ENCODE measurements around the gene DOCK1.

Gene DOCK1

GRCh38 chr10:126955396-126955795 is 50.2 kb downstream of the DOCK1 start:
- no peak for DNase-seq (ENCODE audit: low read depth)

- no peak for DNase-seq (ENCODE audit: low read depth)
Measured at GRCh38 chr10:126955934-126956711, 50.9 kb downstream of the DOCK1 start.

- DNase-seq (ENCODE audit: low read depth): no peak
Measured at GRCh38 chr10:126956712-126957108, 51.5 kb downstream of the DOCK1 start.

GRCh38 chr10:126957111-126957510 is 51.9 kb downstream of the DOCK1 start:
- DNase-seq (ENCODE audit: low read depth): no peak

GRCh38 chr10:126959431-126959830 is 54.2 kb downstream of the DOCK1 start:
- DNase-seq (ENCODE audit: low read depth): no peak

- no peak for DNase-seq (ENCODE audit: low read depth)
Measured at GRCh38 chr10:126959906-126960685, 54.9 kb downstream of the DOCK1 start.

GRCh38 chr10:126963354-126963753 is 58.1 kb downstream of the DOCK1 start:
- DNase-seq (ENCODE audit: low read depth): no peak

- DNase-seq (ENCODE audit: low read depth): no peak
Measured at GRCh38 chr10:126964190-126964589, 59.0 kb downstream of the DOCK1 start.

- DNase-seq (ENCODE audit: low read depth): no peak
Measured at GRCh38 chr10:126966938-126967337, 61.7 kb downstream of the DOCK1 start.

- no peak for DNase-seq (ENCODE audit: low read depth)
Measured at GRCh38 chr10:126969310-126969709, 64.1 kb downstream of the DOCK1 start.

- no peak for DNase-seq (ENCODE audit: low read depth)
Measured at GRCh38 chr10:126972635-126973414, 67.6 kb downstream of the DOCK1 start.

GRCh38 chr10:126975221-126975620 is 70.0 kb downstream of the DOCK1 start:
- DNase-seq (ENCODE audit: low read depth): no peak

- DNase-seq (ENCODE audit: low read depth): no peak
Measured at GRCh38 chr10:126977216-126977615, 72.0 kb downstream of the DOCK1 start.

GRCh38 chr10:126979311-126979710 is 74.1 kb downstream of the DOCK1 start:
- DNase-seq (ENCODE audit: low read depth): no peak

- DNase-seq (ENCODE audit: low read depth): no peak
Measured at GRCh38 chr10:126993208-126993607, 88.0 kb downstream of the DOCK1 start.

- DNase-seq (ENCODE audit: low read depth): no peak
Measured at GRCh38 chr10:126997801-126998590, 92.8 kb downstream of the DOCK1 start.

- DNase-seq (ENCODE audit: low read depth): no peak
Measured at GRCh38 chr10:127000598-127000997, 95.4 kb downstream of the DOCK1 start.

- DNase-seq (ENCODE audit: low read depth): no peak
Measured at GRCh38 chr10:127003032-127003685, 97.9 kb downstream of the DOCK1 start.

GRCh38 chr10:127006453-127006852 is 101.2 kb downstream of the DOCK1 start:
- no peak for DNase-seq (ENCODE audit: low read depth)

- no peak for DNase-seq (ENCODE audit: low read depth)
Measured at GRCh38 chr10:127009366-127009765, 104.1 kb downstream of the DOCK1 start.

- DNase-seq (ENCODE audit: low read depth): no peak
Measured at GRCh38 chr10:127011174-127011573, 105.9 kb downstream of the DOCK1 start.
